HepG2 (cell line): ENCODE measurements around the gene PEX5L.

Source experiments
- BRD4 ChIP-seq: sonication (generic); formaldehyde crosslinking; IDR thresholded peaks from 2 replicates; pipeline ENCODE4 v1.4.0; 2020; ENCODE audit warnings: missing genetic modification reagents
- TEAD2 ChIP-seq: sonication (generic); formaldehyde crosslinking; IDR thresholded peaks from 2 replicates; pipeline ENCODE4 v1.9.0; 2021; ENCODE audit warnings: missing genetic modification reagents
- ZNF263 ChIP-seq: sonication (generic); formaldehyde crosslinking; IDR thresholded peaks from 2 replicates; pipeline ENCODE4 v1.4.0; 2020; ENCODE audit warnings: missing genetic modification reagents
- TF ChIP-seq, protein P1 (sequence below): sonication (generic); formaldehyde crosslinking; IDR thresholded peaks from 2 replicates; pipeline ENCODE4 v1.4.0; 2020; ENCODE audit warnings: mild to moderate bottlenecking, missing genetic modification reagents
- TF ChIP-seq, protein P2 (sequence below): sonication (generic); formaldehyde crosslinking; IDR thresholded peaks from 2 replicates; pipeline ENCODE4 v1.5.0; 2020; ENCODE audit warnings: mild to moderate bottlenecking, missing genetic modification reagents, moderate library complexity

DNA sequence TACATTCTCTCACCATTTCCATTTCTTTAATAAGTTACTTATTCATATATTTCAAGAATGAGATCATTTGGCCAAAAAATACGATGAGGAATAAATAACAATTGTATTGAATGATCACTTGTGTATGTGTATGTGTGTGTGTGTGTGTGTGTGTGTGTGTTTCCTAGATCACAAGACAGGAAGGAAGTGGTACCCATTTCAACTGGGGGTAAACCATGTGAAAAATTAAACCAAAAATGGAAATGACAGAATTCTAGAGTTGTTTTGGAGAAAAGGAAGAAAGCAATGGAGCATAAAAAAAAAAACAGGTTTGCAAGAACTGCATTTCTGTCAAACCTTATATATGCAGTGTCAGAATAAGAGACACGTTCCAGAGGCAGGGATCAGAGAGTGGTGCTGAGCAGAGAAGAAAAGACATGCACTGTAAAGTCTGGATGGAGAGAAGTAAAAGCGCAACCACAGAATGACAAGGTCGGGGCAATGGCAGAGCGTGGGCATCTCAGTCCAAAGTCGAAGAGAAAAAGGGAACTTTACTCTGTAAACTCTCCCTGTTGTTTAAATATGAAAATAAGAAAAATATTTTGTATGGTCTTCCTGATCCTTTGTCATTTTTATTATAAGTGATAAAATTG lies 75.5 kb downstream of the PEX5L start:
- TF ChIP-seq TEAD2 (CRISPR knock-in tag), result no peak
- TF ChIP-seq, protein P1, sequence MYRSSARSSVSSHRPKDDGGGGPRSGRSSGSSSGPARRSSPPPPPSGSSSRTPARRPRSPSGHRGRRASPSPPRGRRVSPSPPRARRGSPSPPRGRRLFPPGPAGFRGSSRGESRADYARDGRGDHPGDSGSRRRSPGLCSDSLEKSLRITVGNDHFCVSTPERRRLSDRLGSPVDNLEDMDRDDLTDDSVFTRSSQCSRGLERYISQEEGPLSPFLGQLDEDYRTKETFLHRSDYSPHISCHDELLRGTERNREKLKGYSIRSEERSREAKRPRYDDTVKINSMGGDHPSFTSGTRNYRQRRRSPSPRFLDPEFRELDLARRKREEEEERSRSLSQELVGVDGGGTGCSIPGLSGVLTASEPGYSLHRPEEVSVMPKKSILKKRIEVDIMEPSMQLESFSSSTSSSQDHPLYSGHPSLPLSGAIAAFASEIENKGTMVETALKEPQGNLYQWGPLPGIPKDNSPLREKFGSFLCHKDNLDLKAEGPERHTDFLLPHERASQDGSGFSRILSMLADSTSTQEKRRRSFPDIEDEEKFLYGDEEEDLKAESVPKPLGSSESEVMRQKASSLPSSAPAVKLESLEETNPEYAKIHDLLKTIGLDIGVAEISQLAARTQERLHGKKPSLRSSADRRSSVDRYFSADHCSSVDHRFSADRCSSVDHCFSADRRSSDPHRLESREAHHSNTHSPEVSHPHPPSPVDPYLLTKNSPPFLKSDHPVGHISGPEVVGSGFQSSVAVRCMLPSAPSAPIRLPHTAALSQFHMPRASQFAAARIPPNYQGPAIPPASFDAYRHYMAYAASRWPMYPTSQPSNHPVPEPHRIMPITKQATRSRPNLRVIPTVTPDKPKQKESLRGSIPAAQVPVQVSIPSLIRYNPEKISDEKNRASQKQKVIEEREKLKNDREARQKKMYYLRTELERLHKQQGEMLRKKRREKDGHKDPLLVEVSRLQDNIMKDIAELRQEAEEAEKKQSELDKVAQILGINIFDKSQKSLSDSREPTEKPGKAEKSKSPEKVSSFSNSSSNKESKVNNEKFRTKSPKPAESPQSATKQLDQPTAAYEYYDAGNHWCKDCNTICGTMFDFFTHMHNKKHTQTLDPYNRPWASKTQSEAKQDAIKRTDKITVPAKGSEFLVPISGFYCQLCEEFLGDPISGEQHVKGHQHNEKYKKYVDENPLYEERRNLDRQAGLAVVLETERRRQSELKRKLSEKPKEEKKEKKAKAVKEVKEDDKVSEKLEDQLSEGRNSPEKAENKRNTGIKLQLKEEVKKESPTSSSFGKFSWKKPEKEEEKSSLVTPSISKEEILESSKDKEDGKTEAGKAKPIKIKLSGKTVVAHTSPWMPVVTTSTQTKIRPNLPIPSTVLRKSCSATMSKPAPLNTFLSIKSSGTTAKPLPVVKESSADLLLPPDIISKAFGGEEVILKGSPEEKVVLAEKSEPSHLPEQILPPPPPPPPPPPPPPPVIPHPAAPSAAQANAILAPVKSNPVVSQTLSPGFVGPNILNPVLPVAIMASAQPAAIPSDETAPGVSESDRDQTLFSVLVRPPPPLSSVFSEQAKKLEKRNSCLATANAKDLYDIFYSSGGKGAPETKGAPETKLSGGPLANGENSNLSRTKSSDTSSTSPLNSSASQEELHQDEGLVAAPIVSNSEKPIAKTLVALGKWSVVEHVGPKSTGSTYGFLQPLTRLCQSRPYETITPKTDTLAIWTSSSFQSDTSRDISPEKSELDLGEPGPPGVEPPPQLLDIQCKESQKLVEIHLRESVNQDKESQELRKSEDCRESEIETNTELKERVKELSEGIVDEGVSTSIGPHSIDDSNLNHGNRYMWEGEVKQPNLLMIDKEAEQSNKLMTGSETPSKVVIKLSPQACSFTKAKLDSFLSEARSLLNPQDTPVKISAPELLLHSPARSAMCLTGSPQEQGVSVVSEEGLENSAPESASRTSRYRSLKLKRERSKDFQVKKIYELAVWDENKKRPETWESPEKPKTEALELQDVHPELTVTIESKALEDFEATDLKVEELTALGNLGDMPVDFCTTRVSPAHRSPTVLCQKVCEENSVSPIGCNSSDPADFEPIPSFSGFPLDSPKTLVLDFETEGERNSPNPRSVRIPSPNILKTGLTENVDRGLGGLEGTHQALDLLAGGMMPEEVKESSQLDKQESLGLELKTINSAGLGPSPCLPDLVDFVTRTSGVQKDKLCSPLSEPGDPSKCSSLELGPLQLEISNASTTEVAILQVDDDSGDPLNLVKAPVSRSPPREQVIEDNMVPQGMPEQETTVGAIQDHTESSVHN (CRISPR knock-in tag), result no peak
- TF ChIP-seq, protein P2, sequence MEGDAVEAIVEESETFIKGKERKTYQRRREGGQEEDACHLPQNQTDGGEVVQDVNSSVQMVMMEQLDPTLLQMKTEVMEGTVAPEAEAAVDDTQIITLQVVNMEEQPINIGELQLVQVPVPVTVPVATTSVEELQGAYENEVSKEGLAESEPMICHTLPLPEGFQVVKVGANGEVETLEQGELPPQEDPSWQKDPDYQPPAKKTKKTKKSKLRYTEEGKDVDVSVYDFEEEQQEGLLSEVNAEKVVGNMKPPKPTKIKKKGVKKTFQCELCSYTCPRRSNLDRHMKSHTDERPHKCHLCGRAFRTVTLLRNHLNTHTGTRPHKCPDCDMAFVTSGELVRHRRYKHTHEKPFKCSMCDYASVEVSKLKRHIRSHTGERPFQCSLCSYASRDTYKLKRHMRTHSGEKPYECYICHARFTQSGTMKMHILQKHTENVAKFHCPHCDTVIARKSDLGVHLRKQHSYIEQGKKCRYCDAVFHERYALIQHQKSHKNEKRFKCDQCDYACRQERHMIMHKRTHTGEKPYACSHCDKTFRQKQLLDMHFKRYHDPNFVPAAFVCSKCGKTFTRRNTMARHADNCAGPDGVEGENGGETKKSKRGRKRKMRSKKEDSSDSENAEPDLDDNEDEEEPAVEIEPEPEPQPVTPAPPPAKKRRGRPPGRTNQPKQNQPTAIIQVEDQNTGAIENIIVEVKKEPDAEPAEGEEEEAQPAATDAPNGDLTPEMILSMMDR (CRISPR knock-in tag), result no peak
- no peak for TF ChIP-seq ZNF263 (CRISPR knock-in tag)
- TF ChIP-seq BRD4, result no peak
